GM12874 (cell line): ENCODE data around the gene ZNF524.

Experiments
- CTCF ChIP-seq: IDR thresholded peaks from 2 replicates; pipeline ENCODE4 v1.5.1; 2011; ENCODE audit warnings: low read depth, mild to moderate bottlenecking, control low read depth, low read length, moderate library complexity; ENCODE audit not compliant: insufficient read depth

Gene ZNF524

GRCh38 chr19:55579766-55580621 lies 20.1 kb upstream of the ZNF524 start:
- no peak for TF ChIP-seq CTCF

GRCh38 chr19:55580628-55581144 lies 19.4 kb upstream of the ZNF524 start, which contains the start of gene ZNF579:
TSS of gene ZNF579 (minus strand) at chr19:55580848. CDS start at chr19:55579639, 1,209 bp downstream.
- no peak for TF ChIP-seq CTCF

GRCh38 chr19:55581145-55581822 lies 18.8 kb upstream of the ZNF524 start:
- TF ChIP-seq CTCF: no peak

- no peak for TF ChIP-seq CTCF
Observed at GRCh38 chr19:55581823-55582223, 18.3 kb upstream of the ZNF524 start.

- no peak for TF ChIP-seq CTCF
Observed at GRCh38 chr19:55584871-55585270, 15.2 kb upstream of the ZNF524 start.

- no peak for TF ChIP-seq CTCF
Observed at GRCh38 chr19:55585658-55586339, 14.3 kb upstream of the ZNF524 start.

- no peak for TF ChIP-seq CTCF
Observed at GRCh38 chr19:55586976-55587668, 13.0 kb upstream of the ZNF524 start.
